Mammary epithelial cell (primary cell): ENCODE results near the gene PINK1.

Experiments used
- CTCF ChIP-seq, 2 donors: IDR thresholded peaks in 1 of 2; conservative IDR thresholded peaks in 1 of 2; 2 replicates each; pipeline ENCODE4 v1.5.1; 2011 to 2012; ENCODE audit warnings: inconsistent platforms in 2 of 2, low read length in 2 of 2, mild to moderate bottlenecking in 2 of 2, control low read depth in 1 of 2, low read depth in 1 of 2; ENCODE audit not compliant: insufficient read depth in 1 of 2; ENCODE audit errors: extremely low read depth in 1 of 2
- EZH2 ChIP-seq: IDR thresholded peaks from 2 replicates; pipeline ENCODE4 v1.6.1; 2012; ENCODE audit warnings: low read length, inconsistent platforms, borderline replicate concordance

GRCh38 chr1:20654104-20654690, 20.9 kb downstream of the PINK1 start:
- TF ChIP-seq CTCF (conservative IDR thresholded peaks at IDR 0.05 in 1 of 2, IDR thresholded peaks at IDR 0.05 in 1 of 2; ENCODE audit: extremely low read depth in 1 of 2, insufficient read depth in 1 of 2, low read depth in 1 of 2, low read length in 2 of 2) (no peak), EZH2 (no peak)
